HEK293T (cell line): ENCODE measurements around the gene WFDC11.

Experiments used
- BHLHE40 ChIP-seq: fragments of 450-650 bp; IDR thresholded peaks from 2 replicates; pipeline ENCODE4 v1.6.1; 2016; ENCODE audit warnings: mild to moderate bottlenecking, moderate library complexity, borderline replicate concordance
- FOXA1 ChIP-seq: fragments of 450-650 bp; IDR thresholded peaks from 2 replicates; pipeline ENCODE4 v1.6.1; 2016; ENCODE audit warnings: mild to moderate bottlenecking
- FOXM1 ChIP-seq: fragments of 450-650 bp; IDR thresholded peaks from 2 replicates; pipeline ENCODE4 v1.6.1; 2017; ENCODE audit warnings: mild to moderate bottlenecking, borderline replicate concordance
- HDGF ChIP-seq: fragments of 450-650 bp; IDR thresholded peaks from 2 replicates; pipeline ENCODE4 v1.6.1; 2017; ENCODE audit warnings: antibody characterized with exemption, borderline replicate concordance
- L3MBTL2 ChIP-seq: fragments of 450-650 bp; conservative IDR thresholded peaks from 2 replicates; pipeline ENCODE4 v1.6.1; 2016; ENCODE audit warnings: mild to moderate bottlenecking
- SP1 ChIP-seq: fragments of 450-650 bp; IDR thresholded peaks from 2 replicates; pipeline ENCODE4 v1.6.1; 2017
- TARDBP ChIP-seq: fragments of 450-650 bp; IDR thresholded peaks from 2 replicates; pipeline ENCODE4 v1.6.1; 2016
- TF ChIP-seq, protein P1 (sequence below): fragments of 450-650 bp; IDR thresholded peaks from 2 replicates; pipeline ENCODE4 v1.6.1; 2016

GRCh38 chr20:45685896-45686295 lies 15.9 kb upstream of the WFDC11 start:
- no peak for TF ChIP-seq TARDBP
- TF ChIP-seq BHLHE40 = no peak
- TF ChIP-seq FOXM1 = no peak
- no peak for TF ChIP-seq L3MBTL2
- TF ChIP-seq SP1 = no peak
- TF ChIP-seq, protein P1, sequence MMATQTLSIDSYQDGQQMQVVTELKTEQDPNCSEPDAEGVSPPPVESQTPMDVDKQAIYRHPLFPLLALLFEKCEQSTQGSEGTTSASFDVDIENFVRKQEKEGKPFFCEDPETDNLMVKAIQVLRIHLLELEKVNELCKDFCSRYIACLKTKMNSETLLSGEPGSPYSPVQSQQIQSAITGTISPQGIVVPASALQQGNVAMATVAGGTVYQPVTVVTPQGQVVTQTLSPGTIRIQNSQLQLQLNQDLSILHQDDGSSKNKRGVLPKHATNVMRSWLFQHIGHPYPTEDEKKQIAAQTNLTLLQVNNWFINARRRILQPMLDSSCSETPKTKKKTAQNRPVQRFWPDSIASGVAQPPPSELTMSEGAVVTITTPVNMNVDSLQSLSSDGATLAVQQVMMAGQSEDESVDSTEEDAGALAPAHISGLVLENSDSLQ = no peak
- no peak for TF ChIP-seq FOXA1
- TF ChIP-seq HDGF = no peak
